HG03354 (cell line): Measurements from ENCODE around the gene CPM.
"Not testable (repeated sequence)": the region's sequence is repeated elsewhere in the genome, so short reads cannot be mapped to it uniquely, and the experiment has no call there.

Source experiments
- ATAC-seq: cut with Tn5 transposase; IDR thresholded peaks from one replicate; pipeline ENCODE4 v1.9.1; 2021; ENCODE audit warnings: mild to moderate bottlenecking; ENCODE audit not compliant: unreplicated experiment, poor library complexity, severe bottlenecking

Gene CPM

GRCh38 chr12:68837215-68837614 is 95.8 kb downstream of the CPM start:
- no peak for ATAC-seq

- ATAC-seq = no peak
These were observed 97.5 kb downstream of the CPM start for GRCh38 chr12:68835333-68835908.

DNA sequence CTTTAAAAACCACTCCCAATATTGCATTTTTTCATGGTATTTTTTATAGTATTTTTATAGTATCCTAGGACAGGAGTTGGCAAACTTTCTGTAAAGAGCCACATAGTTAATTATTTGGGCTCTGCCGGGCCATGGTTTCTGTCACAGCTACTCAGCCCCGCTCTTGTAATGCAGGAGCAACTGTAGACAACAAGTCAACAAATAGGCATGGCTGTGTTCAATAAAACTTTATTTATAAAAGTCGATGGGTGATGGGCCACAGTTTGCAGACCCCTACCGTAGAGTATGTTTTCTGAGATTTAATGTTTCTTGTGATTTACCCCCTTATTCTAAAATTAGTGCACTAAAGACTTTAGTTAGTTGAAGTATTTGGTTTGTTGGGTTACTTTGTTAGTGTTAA is 99.5 kb downstream of the CPM start:
- ATAC-seq = no peak

- no peak for ATAC-seq
These were observed 100.5 kb downstream of the CPM start for GRCh38 chr12:68832504-68832867.

GRCh38 chr12:68831751-68832503 is 101.0 kb downstream of the CPM start:
- ATAC-seq = no peak

DNA sequence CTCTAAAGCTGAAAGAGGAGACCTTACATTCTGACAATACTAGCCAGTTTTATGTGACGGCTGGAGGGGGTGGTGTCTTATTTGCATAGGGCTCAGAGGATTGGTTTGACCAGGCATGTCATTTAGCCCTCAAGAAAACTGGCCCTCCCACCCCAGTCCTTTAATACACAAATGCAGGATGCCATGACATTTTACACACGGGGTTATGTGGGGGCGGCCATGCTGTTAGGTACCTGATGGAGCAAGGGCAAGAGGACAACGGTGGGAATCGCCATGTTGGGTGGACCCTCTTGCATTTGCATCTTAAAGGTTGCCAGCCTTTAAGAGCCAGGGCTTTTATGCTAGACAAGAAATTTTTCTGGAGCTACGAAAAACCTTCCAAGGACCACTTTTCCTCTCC is 101.7 kb downstream of the CPM start:
- no peak for ATAC-seq

DNA sequence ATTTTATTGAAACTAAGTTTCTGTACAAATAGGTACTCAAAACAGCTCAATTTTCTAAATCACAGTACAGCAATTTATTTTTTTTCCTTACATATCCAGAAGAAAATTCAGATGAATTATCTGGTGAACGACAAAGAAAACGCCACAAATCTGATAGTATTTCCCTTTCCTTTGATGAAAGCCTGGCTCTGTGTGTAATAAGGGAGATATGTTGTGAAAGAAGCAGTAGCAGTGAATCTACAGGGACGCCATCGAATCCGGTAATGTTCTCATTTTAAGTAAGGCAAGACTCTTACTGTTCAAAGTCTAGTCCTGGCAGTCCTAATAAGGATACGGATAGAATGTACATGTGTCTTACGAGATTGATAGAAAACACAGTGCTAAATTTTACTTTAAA is 104.3 kb downstream of the CPM start:
- no peak for ATAC-seq

DNA sequence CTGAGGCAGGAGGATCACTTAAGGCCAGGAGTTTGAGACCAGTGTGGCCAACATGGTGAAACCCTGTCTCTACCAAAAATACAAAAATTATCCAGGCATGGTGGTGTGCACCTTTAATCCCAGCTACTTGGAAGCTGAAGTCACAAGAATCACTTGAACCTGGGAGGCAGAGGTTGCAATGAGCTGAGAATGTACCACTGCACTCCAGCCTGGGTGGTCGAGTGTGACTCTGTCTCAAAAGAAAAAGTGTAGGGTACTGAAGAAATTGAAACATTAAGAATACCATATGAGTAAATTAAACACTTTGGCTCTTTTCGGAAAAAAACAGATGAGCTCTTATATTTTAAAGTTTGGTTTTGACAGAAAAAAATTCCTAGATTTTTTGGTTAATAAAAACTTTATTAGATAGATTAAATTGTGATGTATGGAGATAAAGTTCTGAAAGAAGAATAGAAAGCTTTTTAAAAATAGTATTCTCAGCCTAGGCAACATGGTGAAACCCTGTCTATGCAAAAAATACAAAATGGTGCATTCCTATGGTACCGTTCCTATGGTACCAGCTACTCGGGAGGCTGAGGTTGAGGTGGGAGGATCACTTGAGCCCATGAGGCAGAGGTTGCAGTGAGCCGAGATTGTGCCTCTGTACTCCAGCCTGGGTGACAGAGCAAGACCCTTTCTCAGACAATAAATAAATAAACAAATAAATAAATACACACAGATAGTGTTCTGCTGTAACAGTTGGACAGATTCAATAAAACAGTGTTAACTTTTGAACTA is 104.9 kb downstream of the CPM start:
- ATAC-seq = no peak

DNA sequence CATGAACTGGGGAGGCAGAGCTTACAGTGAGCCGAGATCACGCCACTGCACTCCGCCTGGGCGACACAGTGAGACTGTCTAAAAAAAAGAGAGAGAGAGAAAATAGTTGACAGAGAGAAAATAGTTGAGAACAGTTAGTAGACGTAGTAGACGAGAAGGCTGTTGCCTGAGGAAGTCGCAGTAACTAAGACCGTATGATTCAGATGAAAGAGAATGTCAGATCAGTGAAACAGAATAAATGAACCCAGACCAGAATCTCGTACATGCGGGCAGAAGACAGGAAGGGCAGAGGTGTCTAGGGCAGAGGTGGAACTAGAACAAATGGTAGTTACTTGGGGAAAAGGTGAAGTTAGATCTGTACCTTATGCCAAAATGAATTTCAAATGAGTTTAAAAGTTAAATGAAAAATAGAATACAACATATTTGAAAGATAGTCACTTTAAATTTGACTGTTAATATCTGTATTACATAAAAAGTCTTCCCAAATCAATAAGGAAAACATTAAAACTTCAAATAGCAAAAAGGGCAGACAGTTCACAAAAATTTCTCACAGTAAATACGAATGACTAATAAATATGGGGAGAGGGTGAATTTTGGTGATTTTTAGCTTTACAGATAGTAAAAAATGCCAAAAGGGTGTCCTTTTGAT is 107.3 kb downstream of the CPM start:
- no peak for ATAC-seq

- no peak for ATAC-seq
These were observed 108.2 kb downstream of the CPM start for GRCh38 chr12:68824597-68825250.

DNA sequence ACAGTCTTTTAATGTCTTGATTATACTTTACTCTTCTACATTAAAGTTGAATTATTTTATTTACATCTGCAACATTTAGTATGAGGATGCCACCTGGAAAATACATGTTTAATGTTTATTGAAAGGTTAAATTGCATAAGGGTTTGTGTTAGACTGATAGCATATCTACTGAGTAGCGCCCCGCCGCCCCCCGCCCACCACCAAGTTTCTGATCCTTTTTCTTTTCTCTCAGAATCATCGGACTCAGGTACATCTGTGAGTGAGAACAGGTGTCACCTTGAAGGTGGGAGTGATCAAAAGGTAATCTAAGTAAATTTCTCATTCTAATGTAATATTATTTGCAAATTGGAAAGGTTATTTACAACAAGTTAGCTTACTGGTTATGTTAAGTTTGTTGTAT is 108.8 kb downstream of the CPM start:
- ATAC-seq = no peak

GRCh38 chr12:68823696-68824095 is 109.3 kb downstream of the CPM start:
- ATAC-seq = no peak

DNA sequence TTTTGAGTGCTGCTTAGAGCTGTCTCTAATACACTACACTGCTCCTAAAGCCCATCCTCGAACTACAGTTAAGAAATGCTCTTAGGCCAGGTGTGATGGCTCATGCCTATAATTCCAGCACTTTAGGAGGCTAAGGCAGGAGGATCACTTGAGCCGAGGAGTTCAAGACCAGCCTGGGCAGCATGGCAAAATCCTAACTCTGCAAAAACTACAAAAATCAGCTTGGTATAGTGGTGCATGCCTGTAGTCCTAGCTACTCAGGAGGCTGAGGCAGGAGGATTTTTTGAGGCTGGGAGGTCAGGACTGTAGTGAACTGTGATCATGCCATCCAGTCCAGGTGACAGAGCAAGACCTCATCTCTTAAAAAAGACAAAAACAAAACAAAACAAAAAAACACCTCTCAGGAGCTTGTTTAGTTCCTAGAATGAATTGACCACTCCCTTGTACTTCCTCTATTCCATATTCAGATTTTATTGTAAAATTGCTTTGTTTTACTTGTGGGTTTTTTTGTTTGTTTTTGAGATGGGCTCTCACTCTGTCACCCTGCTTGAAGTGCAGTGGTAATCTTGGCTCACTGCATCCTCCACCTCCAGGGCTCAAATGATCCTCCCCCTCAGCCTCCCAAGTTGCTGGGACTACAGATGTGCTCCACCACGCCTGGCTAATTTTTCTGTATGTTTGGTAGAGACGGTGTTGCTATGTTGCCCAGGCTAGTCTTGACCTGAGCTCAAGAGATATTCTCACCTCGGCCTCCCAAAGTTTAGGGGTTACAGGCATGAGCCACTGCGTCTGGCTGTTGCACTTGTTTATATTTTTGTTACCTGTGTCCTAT is 111.4 kb downstream of the CPM start:
- no peak for ATAC-seq

DNA sequence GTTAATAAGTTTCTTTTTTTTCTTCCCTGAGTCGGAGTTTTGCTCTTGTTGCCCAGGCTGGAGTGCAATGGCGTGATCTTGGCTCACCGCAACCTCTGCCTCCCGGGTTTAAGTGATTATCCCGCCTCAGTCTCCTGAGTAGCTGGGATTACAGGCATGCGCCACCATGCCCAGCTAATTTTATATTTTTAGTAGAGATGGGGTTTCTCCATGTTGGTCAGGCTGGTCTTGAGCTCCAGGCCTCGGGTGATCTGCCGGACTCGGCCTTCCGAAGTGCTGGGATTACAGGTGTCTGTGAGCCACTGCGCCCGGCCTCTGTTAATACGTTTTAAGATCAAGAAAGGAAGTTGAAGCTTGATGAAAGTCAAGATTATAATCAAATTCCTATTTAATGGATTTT is 113.5 kb downstream of the CPM start:
- not testable (repeated sequence) for ATAC-seq

DNA sequence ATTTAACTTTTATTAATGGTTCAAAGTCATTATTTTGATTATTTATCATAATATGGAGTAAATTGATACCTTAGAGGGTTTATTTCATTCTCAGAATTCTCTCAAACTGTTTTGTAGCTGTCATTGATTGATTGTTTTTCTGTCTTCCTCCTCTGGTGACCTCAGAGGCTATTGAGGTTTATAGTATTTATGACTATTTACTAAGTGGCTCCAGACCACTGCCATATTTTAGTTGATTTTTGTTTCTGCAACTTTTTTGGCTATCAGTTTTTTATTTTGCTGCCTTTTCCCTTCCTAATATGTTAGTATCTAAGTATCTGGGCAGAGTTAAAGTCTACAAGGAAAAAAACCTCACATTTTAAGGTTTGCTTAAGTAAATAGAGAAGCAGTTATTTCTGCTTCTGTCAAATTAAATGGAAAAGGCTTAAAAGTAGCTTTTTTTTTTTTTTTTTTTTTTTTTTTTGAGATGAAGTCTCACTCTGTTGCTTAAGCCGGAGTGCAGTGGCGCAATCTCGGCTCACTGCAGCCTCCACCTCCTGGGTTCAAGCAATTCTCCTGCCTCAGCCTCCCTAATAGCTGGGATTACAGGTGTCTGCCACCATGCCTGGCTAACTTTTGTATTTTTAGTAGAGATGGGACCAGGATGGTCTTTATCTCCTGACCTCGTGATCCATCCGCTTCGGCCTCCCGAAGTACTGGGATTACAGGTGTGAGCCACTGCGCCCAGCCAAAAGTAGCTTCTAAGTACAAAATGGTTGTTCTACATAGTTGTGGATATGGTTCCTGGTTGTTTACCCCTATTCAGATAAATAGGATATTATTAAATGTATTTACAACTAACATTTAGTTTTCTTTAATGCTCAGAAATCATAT is 116.8 kb downstream of the CPM start:
- ATAC-seq = no peak

DNA sequence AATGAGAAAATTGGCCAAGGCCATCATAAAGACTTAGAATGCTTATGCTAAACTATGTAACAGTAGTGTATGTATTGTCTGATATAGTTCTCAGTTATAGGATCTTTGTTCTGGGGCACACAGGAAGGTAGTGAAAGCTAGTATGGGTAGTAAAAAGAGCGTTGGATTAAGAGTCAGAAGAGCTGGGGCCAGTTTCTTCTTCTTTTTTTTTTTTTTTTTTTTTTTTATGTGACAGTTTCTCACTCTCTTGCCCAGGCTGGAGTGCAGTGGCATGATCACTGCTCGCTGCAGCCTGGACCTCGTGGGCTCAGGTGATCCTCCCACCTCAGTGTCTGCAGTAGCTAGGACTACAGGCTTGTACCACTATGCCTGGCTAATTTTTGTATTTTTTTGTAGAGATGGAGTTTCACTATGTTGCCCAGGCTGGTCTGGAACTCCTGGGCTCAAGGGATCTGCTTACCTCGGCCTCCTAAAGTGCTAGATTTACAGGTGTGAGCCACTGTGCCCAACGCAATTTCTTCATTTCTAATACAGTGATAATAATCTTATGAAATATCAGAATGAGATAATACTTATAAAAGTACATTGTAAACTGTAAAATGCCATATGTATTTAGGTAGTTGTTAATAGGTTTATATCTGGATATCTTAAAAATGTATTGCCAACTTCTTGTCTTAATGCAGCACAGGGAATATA is 117.6 kb downstream of the CPM start:
- ATAC-seq = no peak

DNA sequence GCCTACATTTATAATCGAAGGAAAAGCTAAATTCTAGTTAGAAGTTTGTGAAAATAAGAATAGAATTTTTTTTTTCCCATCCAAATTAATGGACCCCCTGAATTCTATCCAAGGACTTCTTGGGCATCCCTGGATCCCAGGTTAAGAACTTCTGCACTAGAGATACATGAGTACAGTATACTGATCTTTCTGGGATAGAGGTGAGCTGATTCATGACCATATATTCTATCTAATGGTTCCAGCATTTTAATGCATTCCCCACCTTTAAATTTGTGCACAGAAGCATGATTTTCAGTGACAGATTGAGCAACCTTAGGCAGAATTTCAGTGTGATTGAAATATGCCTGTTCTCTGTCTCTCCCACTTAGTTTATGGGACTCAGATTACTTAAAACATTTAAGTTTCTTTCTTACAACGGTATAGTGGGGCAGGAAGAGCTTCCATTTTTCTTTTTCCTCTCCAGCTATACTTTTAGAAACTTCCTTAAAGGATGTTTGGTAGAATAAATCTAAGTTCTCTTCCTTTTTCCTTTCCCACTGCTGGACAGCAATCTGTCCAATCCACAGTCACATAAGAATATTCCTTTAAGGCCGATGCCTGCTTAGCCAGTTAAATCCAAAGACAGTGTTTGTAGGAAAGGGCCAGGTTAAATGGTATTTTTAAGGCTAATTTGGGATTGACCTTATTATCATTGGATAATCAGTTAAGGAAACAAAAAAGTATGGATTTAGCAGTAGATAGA is 118.3 kb downstream of the CPM start:
- no peak for ATAC-seq
